Middle frontal gyrus (tissue), 1 donor: ENCODE measurements around the gene ZNF597.
A peak's percentile ranks its signal among the peaks of the same experiment; 100 is the strongest.

ENCODE experiments used
- DNase-seq: peaks from one replicate; pipeline ENCODE4 v3.0.0-alpha.2; 2015; ENCODE audit warnings: low spot score; ENCODE audit errors: extremely low spot score

The ZNF597 gene

GRCh38 chr16:3443108-3444031 is at the start of gene ZNF597, which contains the start of gene NAA60:
Gene ZNF597, minus strand, starts transcription at chr16:3443504. Its CDS starts 351 bp downstream, at chr16:3443153.
Gene NAA60, plus strand, starts transcription at chr16:3443680. Its CDS starts 32,548 bp downstream, at chr16:3476228.
- peak; percentile 69 for DNase-seq

- no peak for DNase-seq
Observed at GRCh38 chr16:3492356-3492755, 49.1 kb upstream of the ZNF597 start.

GRCh38 chr16:3490911-3491629 is 47.8 kb upstream of the ZNF597 start:
- DNase-seq = no peak

GRCh38 chr16:3488801-3489200 is 45.5 kb upstream of the ZNF597 start:
- DNase-seq = no peak

- DNase-seq = no peak
Observed at GRCh38 chr16:3487521-3488410, 44.5 kb upstream of the ZNF597 start.

- DNase-seq = no peak
Observed at GRCh38 chr16:3486506-3487215, 43.4 kb upstream of the ZNF597 start.

- DNase-seq = no peak
Observed at GRCh38 chr16:3485821-3486505, 42.7 kb upstream of the ZNF597 start.

GRCh38 chr16:3485097-3485745 is 41.9 kb upstream of the ZNF597 start:
- DNase-seq = no peak

- no peak for DNase-seq
Observed at GRCh38 chr16:3484318-3485096, 41.2 kb upstream of the ZNF597 start.

- DNase-seq = no peak
Observed at GRCh38 chr16:3482659-3483241, 39.4 kb upstream of the ZNF597 start.

- no peak for DNase-seq
Observed at GRCh38 chr16:3481696-3482658, 38.7 kb upstream of the ZNF597 start.

GRCh38 chr16:3480901-3481695 is 37.8 kb upstream of the ZNF597 start:
- DNase-seq = no peak

GRCh38 chr16:3479654-3480216 is 36.4 kb upstream of the ZNF597 start:
- no peak for DNase-seq

GRCh38 chr16:3478242-3478925 is 35.1 kb upstream of the ZNF597 start:
- no peak for DNase-seq

- DNase-seq = no peak
Observed at GRCh38 chr16:3476409-3476808, 33.1 kb upstream of the ZNF597 start.
